Caco-2 (cell line): ENCODE data around the gene LYPD1. TPM values are rescaled to one million over a fixed set of nuclear protein-coding genes. Genes with fewer than 3 reads are reported as not detected.

Source experiments
- BruUV-seq: library from RNA; stranded (reverse); fragments of 400-500 nt; replicated peaks from 2 replicates; lab custom pipeline; 2021; lab: Mats Ljungman, UMichigan
- CTCF ChIA-PET: fragments of 300-600 bp; sonication (Branson Sonifier 250); formaldehyde crosslinking; loops from one replicate; lab custom pipeline; 2022; ENCODE audit warnings: antibody characterized with exemption; lab: Charles Lee
- POLR2A ChIA-PET: fragments of 300-600 bp; sonication (Branson Sonifier 250); formaldehyde crosslinking; loops from one replicate; lab custom pipeline; 2022; ENCODE audit warnings: antibody characterized with exemption; lab: Charles Lee
- DNase-seq, 2 experiments: peaks; one replicate each; pipeline versions ENCODE4 v3.0.0 to v3.0.0-alpha.2; 2020 to 2022
- H3K27me3 ChIP-seq: replicated peaks from 2 replicates; pipeline ENCODE4 v1.6.0; 2011; ENCODE audit warnings: low read length; ENCODE audit not compliant: control insufficient read depth, insufficient read depth
- H3K36me3 ChIP-seq: 2 replicates; pipeline ENCODE4 v1.5.1; 2011; ENCODE audit warnings: low read length; ENCODE audit not compliant: control insufficient read depth, insufficient read depth
- H3K4me1 ChIP-seq: fragments of 250-450 bp; sonication (Bioruptor Pico); 2 replicates; pipeline ENCODE4 v1.5.1; 2020; ENCODE audit warnings: mild to moderate bottlenecking
- H3K4me3 ChIP-seq: 2 replicates; pipeline ENCODE4 v1.5.1; 2011; ENCODE audit warnings: low read depth, mild to moderate bottlenecking, control low read depth, low read length
- H3K9me3 ChIP-seq: fragments of 250-450 bp; sonication (Bioruptor Pico); 2 replicates; pipeline ENCODE4 v1.5.1; 2020; ENCODE audit warnings: mild to moderate bottlenecking, moderate library complexity
- H3K27ac Mint-ChIP-seq: one replicate; pipeline ENCODE4 v1.8.0; 2022; ENCODE audit warnings: mixed read lengths; ENCODE audit not compliant: unreplicated experiment
- H3K27me3 Mint-ChIP-seq: one replicate; pipeline ENCODE4 v1.8.0; 2022; ENCODE audit warnings: mixed read lengths; ENCODE audit not compliant: insufficient read depth, unreplicated experiment
- H3K36me3 Mint-ChIP-seq: one replicate; pipeline ENCODE4 v1.8.0; 2022; ENCODE audit warnings: mild to moderate bottlenecking, mixed read lengths; ENCODE audit not compliant: insufficient read depth, unreplicated experiment
- H3K4me1 Mint-ChIP-seq: one replicate; pipeline ENCODE4 v1.8.0; 2022; ENCODE audit warnings: low read depth, mixed read lengths; ENCODE audit not compliant: unreplicated experiment
- H3K4me3 Mint-ChIP-seq: one replicate; pipeline ENCODE4 v1.8.0; 2022; ENCODE audit warnings: mild to moderate bottlenecking, moderate library complexity, mixed read lengths; ENCODE audit not compliant: unreplicated experiment
- H3K9me3 Mint-ChIP-seq: one replicate; pipeline ENCODE4 v1.8.0; 2022; ENCODE audit warnings: mixed read lengths; ENCODE audit not compliant: unreplicated experiment
- CTCF ChIP-seq, 2 experiments: fragments of 200-600 bp in 1 of 2; IDR thresholded peaks; 1 replicate in 1 of 2; 2 replicates in 1 of 2; pipeline versions ENCODE4 v1.5.1 to v1.8.0; 2011 to 2022; ENCODE audit warnings: antibody characterized with exemption in 1 of 2, control low read depth in 1 of 2, inconsistent platforms in 1 of 2, low read depth in 1 of 2, low read length in 1 of 2, mild to moderate bottlenecking in 1 of 2, moderate library complexity in 1 of 2; ENCODE audit not compliant: insufficient read depth in 1 of 2, severe bottlenecking in 1 of 2, unreplicated experiment in 1 of 2
- intact Hi-C: fragments of 100-400 bp; cut with micrococcal nuclease; formaldehyde crosslinking; loops from one replicate; pipeline ENCODE4 v1.10.0; 2022; ENCODE audit not compliant: unreplicated experiment
- total RNA-seq: library from RNA; stranded (reverse); gene quantifications from 2 replicates; pipeline ENCODE4 v1.2.3, GENCODE V29; 2022

LYPD1 gene
- total RNA-seq, 1 experiment from 2014 or later = 15.8 TPM

GRCh38 chr2:132668189-132668823 is 1.7 kb downstream of the LYPD1 start:
- Mint-ChIP-seq H3K4me1 (peaks cover 9% of the 10 kb centered on the region), H3K36me3 (peaks cover 11% of the 10 kb centered on the region), H3K4me3 (peak overlapping the region; percentile 74), H3K9me3 (no peaks in the 10 kb centered on the region), H3K27ac (no peak overlapping the region), H3K27me3 (no peaks in the 10 kb centered on the region)
- H3K4me1 ChIP-seq = peaks cover 11% of the 10 kb centered on the region
- TF ChIP-seq CTCF (IDR thresholded peaks at IDR 0.05; ENCODE audit: insufficient read depth in 1 of 2, low read depth in 1 of 2, low read length in 1 of 2, severe bottlenecking in 1 of 2, unreplicated experiment in 1 of 2) = peak; percentile 6 to 23
- H3K36me3 ChIP-seq = no peaks in the 10 kb centered on the region
- CTCF ChIA-PET = interaction anchor here (0.7 kb wide), 1 partner anchor 121 kb away, joined by 3 read pairs; no protein-coding TSS in a partner anchor
- no peaks in the 10 kb centered on the region for H3K9me3 ChIP-seq
- POLR2A ChIA-PET = no interaction called here
- intact Hi-C loops = no loop called here
- H3K27me3 ChIP-seq = no peaks in the 10 kb centered on the region; the same call in 1 of the 2 replicates
- DNase-seq = peak; percentile 37 to 43
- no TSS peak for BruUV-seq
- peak overlapping the region; percentile 53; the same call in 1 of the 2 replicates for H3K4me3 ChIP-seq

- Histone ChIP-seq H3K9me3 (no peaks in the 10 kb centered on the region), H3K4me3 (no peak overlapping the region), H3K4me1 (peaks cover 11% of the 10 kb centered on the region), H3K27me3 (no peaks in the 10 kb centered on the region; the same call in 1 of the 2 replicates), H3K36me3 (no peaks in the 10 kb centered on the region)
- Mint-ChIP-seq H3K4me3 (peak overlapping the region; percentile 74), H3K36me3 (peaks cover 11% of the 10 kb centered on the region), H3K9me3 (no peaks in the 10 kb centered on the region), H3K27ac (no peak overlapping the region), H3K4me1 (peaks cover 9% of the 10 kb centered on the region), H3K27me3 (no peaks in the 10 kb centered on the region)
- TF ChIP-seq CTCF (IDR thresholded peaks at IDR 0.05; ENCODE audit: insufficient read depth in 1 of 2, low read depth in 1 of 2, low read length in 1 of 2, severe bottlenecking in 1 of 2, unreplicated experiment in 1 of 2) = no peak
- DNase-seq = no peak
- TSS peak; percentile 19 for BruUV-seq
- ChIA-PET CTCF (no interaction called here), POLR2A (no interaction called here)
- intact Hi-C loops = no loop called here
Observed at GRCh38 chr2:132667706-132668105, 2.3 kb downstream of the LYPD1 start.

- POLR2A ChIA-PET = no interaction called here
- no peak overlapping the region for H3K4me3 ChIP-seq
Observed at GRCh38 chr2:132665401-132666140, 4.4 kb downstream of the LYPD1 start.

More at GRCh38 chr2:132665401-132666140, 4.4 kb downstream of the LYPD1 start:
- no peaks in the 10 kb centered on the region for H3K36me3 ChIP-seq
- H3K27me3 Mint-ChIP-seq = no peaks in the 10 kb centered on the region
- no peak overlapping the region for H3K27ac Mint-ChIP-seq
- intact Hi-C loops = no loop called here
- no peak for TF ChIP-seq CTCF (IDR thresholded peaks at IDR 0.05; ENCODE audit: insufficient read depth in 1 of 2, low read depth in 1 of 2, low read length in 1 of 2, severe bottlenecking in 1 of 2, unreplicated experiment in 1 of 2)
- H3K4me1 ChIP-seq = no peaks in the 10 kb centered on the region
- H3K4me1 Mint-ChIP-seq = no peaks in the 10 kb centered on the region
- no peak for DNase-seq
- no peak overlapping the region for H3K4me3 Mint-ChIP-seq
- no peaks in the 10 kb centered on the region for H3K9me3 Mint-ChIP-seq
- H3K36me3 Mint-ChIP-seq = peaks cover 9% of the 10 kb centered on the region
- H3K9me3 ChIP-seq = no peaks in the 10 kb centered on the region
- BruUV-seq = no TSS peak
- CTCF ChIA-PET = no interaction called here
- H3K27me3 ChIP-seq = no peaks in the 10 kb centered on the region
